GM18507 (cell line): ENCODE data around the gene PTPRN2.

Source experiments
- DNase-seq: peaks from one replicate; pipeline ENCODE4 v3.0.0; 2011; ENCODE audit warnings: low read depth; ENCODE audit not compliant: insufficient read length; ENCODE audit errors: extremely low spot score
- FAIRE-seq: peaks from 2 replicates; lab custom pipeline; 2011; peaks lifted over from hg19 to GRCh38; lab: Jason Lieb, UNC

PTPRN2 gene

DNA sequence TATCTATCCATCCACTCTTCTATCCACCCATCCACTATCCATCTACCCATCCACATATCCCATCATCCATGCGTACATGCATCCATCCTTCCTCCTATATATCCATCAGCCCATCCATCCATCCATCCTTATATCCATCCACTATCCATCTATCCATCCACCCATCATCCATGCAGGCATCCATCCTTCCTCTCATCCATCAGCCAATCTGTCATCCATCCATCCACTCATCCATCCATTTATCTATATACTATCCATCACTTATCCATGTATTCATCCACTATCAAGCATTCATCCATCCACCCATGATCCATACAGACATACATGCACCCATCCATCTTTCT, 765.0 kb downstream of the PTPRN2 start:
- no peak for DNase-seq
- FAIRE-seq = no peak

DNA sequence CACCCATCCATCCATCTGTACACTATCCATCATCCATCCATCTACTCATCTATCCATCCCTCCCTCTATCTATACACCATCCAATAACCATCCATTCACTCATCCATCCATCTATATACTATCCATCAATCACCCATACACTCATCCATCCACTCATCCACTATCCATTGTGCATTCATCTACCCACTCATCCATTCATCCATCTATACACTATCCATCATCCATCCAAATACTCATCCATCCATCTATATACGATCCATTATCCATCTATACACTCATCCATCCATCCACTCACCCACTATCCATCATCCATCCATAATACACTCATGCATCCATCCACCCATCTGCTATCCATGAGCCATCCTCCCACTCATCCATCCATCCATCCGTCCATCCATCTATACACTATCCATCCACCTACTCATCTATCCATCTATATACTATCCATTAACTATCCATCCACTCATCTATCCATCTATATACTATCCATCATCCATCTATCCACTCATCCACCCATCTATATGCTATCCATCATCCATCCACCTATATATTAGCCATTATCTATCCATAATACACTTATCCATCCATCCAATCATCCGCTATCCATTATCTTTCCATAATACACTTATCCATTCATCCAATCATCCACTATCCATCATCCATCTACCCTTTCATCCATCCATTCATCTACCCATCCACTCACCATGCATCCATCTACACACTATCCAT, 765.5 kb downstream of the PTPRN2 start:
- DNase-seq (no peak), FAIRE-seq (no peak)

DNA sequence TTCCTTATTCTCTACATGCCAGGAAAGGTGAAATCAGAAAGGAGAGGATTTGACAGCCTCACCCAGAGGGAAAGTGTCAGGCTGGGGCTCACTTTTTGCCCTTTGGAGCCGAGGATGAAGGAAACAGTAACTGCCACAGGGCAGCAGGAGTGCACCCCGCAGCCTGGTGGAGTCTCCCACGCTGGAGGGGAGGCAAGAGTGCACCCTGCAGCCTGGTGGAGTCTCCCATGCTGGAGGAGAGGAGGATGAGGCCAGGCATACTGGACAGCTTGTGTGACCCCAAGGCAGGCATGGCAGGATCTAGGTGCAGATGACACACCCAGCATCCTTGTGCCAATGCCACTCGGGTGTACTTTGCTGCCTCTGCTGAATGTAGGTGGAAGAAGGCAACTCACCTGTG, 766.8 kb downstream of the PTPRN2 start:
- FAIRE-seq (no peak), DNase-seq (no peak)

DNA sequence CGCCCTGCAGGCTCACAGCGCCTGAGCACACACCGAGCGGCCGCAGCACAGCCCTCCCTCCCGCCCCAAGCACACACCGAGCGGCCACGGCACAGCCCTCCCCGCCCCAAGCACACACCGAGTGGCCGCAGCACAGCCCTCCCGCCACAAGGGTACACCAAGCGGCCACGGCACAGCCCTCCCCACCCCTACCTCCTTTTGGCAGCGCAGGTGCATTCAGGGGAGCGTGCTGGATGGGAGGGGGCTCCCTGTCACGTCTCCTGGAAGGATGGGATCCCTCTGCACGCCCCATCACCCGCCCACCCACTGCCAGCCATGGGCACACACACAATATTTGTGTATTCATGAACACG, 768.2 kb downstream of the PTPRN2 start:
- no peak for DNase-seq
- no peak for FAIRE-seq

DNA sequence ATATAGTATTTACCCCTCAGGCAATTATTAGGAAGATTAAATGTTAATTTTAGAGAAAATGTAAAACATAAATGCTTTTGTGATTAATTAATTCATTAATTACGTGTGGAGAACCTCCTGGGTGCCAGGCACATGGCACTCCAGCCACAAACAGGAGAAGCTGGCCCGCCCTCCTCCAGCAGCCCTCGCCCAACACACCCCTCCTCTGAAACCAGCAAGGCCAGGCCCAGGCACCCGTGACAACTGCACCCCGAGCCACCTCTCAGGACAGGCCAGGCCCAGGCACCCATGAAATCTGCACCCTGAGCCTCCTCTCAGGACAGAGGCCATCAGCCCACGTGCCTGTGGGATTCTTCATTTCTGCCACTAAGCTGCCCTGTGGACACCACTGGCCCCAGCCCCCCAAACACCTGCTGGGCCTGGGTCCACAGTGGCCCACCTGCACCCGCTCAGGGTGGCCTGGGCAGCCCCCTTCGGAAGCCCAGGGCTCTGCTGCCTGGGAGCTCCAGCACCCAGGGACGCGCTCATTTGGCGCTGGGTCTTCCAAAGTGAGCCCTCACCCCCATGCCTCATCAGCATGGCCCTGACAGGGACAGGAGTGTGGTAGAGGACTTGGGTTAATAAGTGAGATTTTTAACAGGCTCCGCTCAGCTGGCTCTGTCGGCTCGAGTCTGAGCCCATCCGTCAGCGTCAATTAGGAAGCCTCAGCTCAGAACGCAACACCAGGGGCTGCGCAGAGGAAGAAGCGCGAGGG, 768.7 kb downstream of the PTPRN2 start:
- FAIRE-seq = no peak
- DNase-seq = no peak

DNA sequence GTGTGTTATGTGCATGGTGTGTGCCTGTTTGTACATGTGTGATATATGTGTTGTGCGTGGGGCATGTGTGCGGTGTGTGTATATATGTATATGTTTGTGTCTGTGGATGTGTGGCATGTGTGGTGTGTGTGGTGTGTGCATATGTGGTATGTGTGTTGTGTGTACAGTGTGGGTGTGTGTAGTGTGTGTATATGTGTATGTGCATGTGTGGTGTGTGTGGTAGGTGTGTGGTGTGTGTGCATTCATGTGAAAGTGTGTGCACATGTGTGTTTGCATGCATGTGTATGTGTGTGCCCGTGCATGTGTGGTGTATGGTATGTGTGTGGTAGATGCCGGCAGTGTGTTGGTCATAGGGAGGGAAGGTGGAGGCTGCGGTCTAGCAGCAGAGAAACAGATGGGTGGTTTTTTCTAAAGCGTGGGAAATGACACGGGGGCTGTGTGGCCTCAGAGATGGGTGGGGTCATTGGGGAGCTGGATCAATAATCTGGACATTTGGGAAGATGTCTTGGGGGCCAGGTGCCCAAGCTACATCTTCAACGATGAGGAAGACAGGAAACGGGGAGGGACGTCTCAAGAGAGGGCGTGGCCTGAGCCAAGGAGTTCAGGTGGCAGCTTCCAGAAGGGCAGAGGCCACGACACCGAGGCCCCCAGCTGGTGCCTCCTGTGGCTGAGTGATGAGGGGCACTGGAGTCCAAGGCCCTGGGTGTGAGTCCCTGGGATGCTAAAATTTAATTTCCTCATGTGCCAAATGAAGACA, 769.5 kb downstream of the PTPRN2 start:
- FAIRE-seq = no peak
- no peak for DNase-seq

DNA sequence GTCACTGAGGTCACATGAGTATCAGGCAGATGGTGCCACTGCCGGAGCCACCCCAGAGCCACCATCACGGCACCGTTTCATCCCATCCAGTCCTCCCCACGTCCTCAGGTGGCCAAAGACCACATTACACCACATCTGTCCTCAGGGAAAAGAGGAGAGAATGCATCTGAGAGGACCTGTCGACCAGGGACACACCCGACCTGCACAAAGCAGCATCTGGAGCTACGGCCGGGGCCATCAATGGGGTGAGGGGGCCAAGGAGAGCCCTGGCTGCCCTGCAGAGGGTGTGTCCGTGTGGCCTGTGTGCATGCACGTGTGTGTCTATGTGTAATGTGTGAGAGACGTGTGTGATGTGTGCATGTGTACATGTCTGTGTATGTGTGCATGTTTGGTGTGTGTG, 770.2 kb downstream of the PTPRN2 start:
- DNase-seq (no peak), FAIRE-seq (no peak)

DNA sequence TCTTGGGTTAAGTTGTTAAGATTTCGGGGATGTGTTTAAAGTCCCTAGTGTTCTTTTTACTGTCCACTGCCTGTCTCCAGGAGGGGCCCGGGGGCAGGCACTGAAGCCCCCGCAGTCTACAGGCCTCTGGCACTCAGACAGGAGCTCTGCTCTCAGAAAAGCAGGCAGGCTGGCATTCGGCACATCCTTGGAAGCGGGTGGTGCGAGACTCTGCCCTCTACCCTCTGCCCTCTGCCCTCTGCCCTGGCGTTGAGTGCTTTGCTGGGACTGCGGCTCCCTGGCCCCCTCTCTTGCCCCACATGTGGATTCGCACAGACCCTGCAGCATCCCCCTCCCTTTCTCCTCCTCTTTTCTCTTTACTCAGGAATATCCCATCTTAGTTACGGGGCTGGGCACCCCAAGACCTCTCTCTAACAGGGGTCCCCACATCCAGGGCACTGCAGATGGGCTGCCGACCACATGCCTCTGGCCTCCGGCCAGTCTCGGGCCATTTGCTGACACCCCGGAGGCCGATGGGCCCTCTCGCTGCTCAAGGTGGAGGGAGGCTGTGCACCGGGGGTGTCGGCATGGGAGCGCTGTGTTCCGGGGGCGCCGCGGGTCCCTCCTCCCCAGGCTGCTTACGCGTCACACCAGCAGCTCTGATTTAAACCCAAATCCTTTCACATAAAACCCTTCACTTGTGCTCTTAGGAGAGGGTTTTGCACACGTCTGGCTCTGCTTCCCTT, 770.9 kb downstream of the PTPRN2 start:
- no peak for DNase-seq
- no peak for FAIRE-seq

DNA sequence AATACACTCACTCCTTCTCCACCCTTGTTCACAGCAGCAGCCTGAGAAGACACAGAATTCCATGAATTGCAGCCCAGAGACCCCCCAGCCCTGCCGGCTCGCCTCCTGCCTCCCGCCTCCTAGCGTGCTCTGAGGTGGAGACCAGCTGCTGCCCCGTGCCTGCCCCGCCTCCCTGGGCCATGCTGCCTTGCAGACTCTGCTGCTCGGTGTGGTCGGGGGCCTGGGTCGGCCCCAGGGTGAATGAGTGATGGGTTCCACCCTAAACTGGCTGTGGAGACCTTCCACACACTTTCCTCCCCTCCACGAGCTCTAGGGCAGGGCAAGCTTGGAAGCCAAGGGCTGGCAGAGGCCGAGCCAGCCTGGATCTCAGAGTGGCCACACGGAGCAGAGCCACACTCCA, 771.5 kb downstream of the PTPRN2 start:
- no peak for FAIRE-seq
- DNase-seq = no peak

DNA sequence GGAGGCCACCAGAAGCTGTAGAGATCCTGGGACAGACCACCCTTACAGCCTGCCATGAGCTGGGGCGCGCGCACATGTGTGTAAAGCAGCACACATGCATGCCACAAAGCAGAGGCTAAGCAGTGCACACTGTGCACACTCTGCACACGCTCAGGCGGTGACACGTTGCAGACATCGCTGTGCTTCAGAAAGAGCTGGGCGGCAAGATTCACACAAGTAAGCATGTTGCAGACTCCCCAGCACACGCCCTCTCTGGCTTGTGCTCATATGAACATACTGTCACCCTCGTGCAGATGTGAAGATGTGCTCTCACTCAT, 772.0 kb downstream of the PTPRN2 start:
- no peak for FAIRE-seq
- no peak for DNase-seq

DNA sequence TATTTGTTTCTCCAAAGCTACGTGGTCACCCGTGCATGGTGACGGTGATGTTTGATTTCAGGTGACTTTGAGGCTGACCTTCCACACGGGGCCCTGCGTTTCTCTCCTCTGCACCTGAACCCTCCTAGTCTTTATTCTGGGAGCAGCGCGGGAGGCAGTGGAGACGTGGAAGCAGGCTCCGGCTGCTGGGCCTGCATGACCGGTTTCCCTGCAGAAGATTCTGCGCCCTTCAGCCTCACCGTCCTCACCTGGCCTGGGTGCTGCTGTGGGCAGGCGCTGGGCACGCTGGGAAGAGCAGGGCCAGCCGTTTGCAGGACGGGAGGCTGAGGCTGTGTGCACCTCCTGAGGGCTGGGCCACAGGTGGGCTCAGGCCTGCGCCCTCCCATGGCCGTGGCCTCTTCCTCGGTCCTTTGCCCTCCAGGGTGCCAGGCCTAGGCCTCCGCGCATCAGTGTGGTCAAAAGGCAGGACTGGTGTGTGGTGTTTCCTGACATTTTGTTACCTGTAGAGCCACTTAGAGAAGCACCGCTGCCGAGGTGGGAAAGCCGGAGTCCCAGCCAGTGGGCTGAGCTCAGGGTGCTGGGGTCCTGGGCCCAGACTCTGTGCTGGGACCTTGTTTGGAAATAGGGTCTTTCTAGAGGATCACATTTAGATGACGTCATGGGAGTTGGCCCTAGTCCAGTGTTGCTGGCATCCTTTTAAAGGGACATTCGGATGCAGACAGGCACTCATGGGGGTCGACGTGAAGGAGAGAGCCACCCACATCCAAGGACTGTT, 772.5 kb downstream of the PTPRN2 start:
- no peak for FAIRE-seq

DNA sequence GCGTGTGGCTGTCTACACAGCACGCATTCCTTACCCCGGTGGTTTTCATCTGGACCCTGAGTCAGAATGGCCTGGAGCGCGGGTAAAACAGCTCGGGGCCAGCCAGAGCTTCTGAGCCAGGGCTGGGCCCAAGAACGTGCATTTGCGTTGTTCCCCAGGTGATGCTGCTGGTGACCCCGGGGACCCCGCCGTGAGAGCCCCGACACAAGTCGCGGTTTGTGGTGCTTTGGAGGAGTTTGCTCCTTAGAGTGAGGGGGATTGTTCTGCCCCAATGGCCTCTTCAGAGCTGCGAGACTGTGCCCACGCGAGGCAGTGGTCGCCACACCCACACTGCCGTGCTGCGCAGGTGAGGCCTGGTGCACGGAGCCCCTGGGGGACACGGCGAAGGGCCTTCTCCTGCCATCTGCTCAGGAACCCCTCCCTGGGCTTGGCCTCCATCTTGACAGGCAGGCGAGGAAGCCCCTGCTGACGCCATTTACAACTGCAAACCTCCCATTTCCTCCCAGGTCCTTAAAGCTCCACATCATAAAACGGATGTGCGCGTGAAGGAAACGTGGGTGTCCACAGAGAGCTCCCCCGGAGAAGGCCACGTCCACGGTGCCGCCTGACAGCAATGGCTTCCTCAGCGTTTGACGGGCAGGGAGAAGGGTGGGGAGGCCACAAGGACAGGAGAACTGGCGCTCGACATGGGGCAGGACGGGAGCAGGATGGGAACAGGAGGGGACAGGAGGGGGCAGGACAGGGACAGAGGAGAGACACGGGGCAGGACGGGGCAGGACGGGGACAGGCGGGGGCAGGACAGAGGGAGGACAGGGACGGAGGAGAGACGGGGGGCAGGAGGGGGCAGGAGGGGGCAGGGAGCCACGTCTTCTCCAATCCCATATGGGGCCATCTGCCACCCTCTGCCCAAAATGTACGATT, 773.6 kb downstream of the PTPRN2 start:
- DNase-seq = no peak

More for the DNA sequence above, 772.5 kb downstream of the PTPRN2 start:
- DNase-seq = no peak

DNA sequence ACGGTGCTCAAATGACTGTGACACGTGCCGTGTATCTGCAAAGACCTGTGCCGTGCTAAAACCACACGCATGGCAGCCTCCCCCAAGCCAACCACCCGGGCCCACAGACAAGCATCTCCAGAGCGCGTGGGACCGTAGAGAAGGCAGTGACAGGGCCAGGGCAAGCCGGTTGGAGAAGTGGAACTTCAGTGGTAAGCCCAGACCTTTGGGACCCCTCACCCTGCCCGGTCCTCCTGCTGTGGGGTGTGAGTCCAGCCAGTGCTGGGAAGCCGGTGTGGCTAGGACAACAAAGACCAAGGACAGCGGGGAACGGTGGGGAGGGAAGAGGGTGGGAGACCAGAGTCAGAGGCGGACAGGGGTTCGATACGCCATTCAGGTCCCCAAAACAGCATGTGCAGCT, 774.6 kb downstream of the PTPRN2 start:
- FAIRE-seq (no peak), DNase-seq (no peak)

More for the DNA sequence above, 773.6 kb downstream of the PTPRN2 start:
- no peak for FAIRE-seq

DNA sequence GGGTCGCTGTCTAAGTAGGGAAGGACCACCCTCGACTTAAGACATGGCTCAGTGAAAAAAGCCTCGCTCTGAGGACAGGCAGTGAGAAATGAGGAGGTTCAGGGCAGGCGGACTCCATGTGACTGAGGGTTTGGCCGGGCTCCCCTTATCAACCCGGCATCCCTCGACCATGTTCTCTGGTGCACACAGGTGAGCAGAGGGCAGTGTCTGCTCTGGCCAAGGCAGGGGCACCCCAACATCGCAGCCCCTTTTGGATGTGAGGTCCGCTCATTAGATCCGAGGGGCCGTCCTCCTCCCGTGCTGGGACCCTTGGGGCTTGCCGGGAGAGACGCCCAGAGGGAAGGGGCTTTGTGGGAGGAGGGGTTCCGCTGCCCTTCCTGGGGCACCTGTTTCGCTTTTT, 775.7 kb downstream of the PTPRN2 start:
- DNase-seq (no peak), FAIRE-seq (no peak)

DNA sequence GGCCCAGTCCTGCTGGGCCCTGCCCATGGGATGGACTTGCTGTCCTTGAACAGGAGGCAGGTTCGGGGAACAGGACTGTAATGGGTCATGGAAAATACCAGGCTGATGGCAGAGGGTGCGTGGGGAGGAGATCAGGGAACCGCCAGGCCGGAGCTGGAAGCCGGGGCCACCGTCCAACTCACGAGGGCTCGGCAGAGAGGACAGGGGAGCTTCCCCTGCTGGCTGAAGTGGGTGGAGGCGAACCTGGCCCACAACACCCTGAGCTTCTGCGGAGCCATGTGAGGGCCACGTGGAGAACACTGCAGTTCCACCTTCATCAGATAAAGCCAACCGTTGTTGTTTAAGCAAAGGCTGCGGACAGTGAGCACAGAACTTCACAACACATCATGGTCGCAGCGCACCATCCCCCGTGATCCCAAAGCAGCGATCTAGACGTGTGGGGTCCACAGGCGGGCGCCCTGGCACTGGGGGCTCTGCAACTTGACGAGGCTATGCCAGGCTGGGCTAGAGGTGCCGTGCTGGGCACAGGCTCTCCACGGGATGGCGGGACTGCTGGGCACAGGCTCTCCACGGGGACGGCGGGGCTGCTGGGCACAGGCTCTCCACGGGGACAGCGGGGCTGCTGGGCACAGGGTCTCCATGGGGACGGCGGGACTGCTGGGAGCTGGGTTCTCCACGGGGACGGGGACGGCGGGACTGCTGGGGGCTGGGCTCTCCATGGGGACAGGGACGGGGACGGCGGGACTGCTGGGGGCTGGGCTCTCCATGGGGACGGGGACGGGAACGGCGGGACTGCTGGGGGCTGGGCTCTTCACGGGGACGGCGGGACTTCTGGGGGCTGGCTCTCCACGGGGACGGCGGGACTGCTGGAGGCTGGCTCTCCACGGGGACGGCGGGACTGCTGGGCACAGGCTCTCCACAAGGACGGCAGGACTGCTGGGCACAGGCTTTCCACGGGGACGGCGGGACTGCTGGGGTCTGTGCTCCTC, 777.5 kb downstream of the PTPRN2 start:
- FAIRE-seq = no peak
- DNase-seq = no peak

DNA sequence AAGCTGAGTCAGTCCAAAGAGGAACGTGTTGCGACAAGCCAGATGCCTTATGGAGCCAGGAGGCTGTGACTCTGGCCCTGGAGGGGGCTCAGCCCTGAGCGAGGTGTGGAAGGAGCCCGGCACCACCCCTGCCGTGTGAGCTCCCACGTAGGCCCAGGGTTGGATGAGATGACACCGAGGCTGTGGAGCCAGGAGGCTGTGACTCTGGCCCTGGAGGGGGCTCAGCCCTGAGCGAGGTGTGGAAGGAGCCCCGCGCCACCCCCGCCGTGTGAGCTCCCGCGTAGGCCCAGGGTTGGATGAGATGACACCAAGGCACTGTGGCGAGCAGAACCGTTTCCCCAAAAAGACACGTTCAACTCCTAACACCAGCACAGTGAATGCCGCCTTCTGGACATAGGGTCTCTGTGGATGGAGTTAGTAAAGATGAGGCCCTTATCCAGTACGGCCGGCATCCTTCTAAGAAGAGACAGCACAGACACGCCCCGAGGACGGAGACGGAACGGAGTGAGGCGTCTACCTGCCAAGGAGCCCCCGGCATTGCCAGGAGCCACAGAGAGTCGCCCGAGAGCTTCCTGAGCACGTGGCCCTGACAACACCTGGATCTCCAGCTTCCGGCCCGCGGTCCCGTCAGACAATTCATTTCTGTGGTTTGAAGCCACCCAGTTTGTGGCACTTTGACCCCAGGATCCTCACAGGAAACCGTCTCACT, 778.3 kb downstream of the PTPRN2 start:
- no peak for FAIRE-seq
- DNase-seq = no peak

DNA sequence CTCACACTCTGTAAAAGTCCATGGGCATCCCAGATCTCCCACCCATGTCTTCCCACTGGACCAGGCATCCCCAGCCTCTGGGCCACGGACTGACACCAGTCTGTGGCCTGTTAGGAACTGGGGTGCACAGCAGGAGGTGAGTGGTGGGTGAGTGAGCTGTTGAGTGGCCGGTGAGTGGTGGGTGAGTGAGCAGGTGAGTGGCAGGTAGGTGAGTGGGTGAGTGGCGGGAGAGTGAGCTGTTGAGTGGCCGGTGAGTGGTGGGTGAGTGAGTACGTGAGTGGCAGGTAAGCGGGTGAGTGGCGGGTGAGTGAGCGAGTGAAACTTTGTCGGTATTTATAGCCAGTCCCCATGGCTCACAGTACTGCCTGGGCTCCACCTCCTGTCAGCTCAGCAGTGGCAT, 779.6 kb downstream of the PTPRN2 start:
- DNase-seq (no peak), FAIRE-seq (no peak)
